ENCODE results near the gene CHI3L2. TPM values are rescaled to one million over a fixed set of nuclear protein-coding genes. Genes with fewer than 3 reads are reported as not detected.

CHI3L2 gene, protein sequence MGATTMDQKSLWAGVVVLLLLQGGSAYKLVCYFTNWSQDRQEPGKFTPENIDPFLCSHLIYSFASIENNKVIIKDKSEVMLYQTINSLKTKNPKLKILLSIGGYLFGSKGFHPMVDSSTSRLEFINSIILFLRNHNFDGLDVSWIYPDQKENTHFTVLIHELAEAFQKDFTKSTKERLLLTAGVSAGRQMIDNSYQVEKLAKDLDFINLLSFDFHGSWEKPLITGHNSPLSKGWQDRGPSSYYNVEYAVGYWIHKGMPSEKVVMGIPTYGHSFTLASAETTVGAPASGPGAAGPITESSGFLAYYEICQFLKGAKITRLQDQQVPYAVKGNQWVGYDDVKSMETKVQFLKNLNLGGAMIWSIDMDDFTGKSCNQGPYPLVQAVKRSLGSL
- total RNA-seq: 10 to 100 TPM in 1 of 4 donors, 1 to 10 TPM in 1, under 1 TPM in 1, not detected in 1; 0.42 to 13.1 (median 4.7) TPM

- H3K4me1 ChIP-seq: peaks cover 0 to 24% (median 0%) of the 10 kb centered on the region in 3 donors
- no peak for TF ChIP-seq POLR2AphosphoS5 (IDR thresholded peaks at IDR 0.05)
- TF ChIP-seq, protein P1, sequence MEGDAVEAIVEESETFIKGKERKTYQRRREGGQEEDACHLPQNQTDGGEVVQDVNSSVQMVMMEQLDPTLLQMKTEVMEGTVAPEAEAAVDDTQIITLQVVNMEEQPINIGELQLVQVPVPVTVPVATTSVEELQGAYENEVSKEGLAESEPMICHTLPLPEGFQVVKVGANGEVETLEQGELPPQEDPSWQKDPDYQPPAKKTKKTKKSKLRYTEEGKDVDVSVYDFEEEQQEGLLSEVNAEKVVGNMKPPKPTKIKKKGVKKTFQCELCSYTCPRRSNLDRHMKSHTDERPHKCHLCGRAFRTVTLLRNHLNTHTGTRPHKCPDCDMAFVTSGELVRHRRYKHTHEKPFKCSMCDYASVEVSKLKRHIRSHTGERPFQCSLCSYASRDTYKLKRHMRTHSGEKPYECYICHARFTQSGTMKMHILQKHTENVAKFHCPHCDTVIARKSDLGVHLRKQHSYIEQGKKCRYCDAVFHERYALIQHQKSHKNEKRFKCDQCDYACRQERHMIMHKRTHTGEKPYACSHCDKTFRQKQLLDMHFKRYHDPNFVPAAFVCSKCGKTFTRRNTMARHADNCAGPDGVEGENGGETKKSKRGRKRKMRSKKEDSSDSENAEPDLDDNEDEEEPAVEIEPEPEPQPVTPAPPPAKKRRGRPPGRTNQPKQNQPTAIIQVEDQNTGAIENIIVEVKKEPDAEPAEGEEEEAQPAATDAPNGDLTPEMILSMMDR (IDR thresholded peaks at IDR 0.05): no peak
- TF ChIP-seq POLR2A (IDR thresholded peaks at IDR 0.05): no peak
- TF ChIP-seq EP300 (IDR thresholded peaks at IDR 0.05): no peak
- WGBS, 2 donors (ENCODE audit: low coverage in 1 of 2): 70 to 80% methylated on average over 2 to 3 of the region's 3 CpGs
- peak; percentile 48 for ATAC-seq
- H3K27ac ChIP-seq: peak within 1 kb of the TSS in 3 of 4 donors; percentile 29 to 46 (median 36)
- no peaks in the 10 kb centered on the region for H3K36me3 ChIP-seq
- H3K9me3 ChIP-seq: no peaks in the 10 kb centered on the region
- no peaks in the 10 kb centered on the region for H3K27me3 ChIP-seq
- no peak within 1 kb of the TSS for H3K4me3 ChIP-seq
Observed at GRCh38 chr1:111227434-111227833, at the start of gene CHI3L2. Gene CHI3L2, plus strand, starts transcription at chr1:111227713. Its CDS starts 17 bp downstream, at chr1:111227730.

- TF ChIP-seq, protein P1 (IDR thresholded peaks at IDR 0.05): no peak
- no peak for TF ChIP-seq POLR2A (IDR thresholded peaks at IDR 0.05)
Observed at GRCh38 chr1:111179968-111180533, 47.5 kb upstream of the CHI3L2 start.

GRCh38 chr1:111182052-111182451, 45.5 kb upstream of the CHI3L2 start:
- 88 to 89% methylated on average over 2 of the region's 2 CpGs for WGBS, 2 donors (ENCODE audit: low coverage in 1 of 2)
- Histone ChIP-seq H3K4me3 (no peak overlapping the region), H3K27me3 (no peaks in the 10 kb centered on the region), H3K9me3 (no peaks in the 10 kb centered on the region), H3K4me1 (no peaks in the 10 kb centered on the region), H3K36me3 (peaks cover 3 to 86% of the 10 kb centered on the region in 2 donors), H3K27ac (no peak overlapping the region)
- ATAC-seq: no peak
- TF ChIP-seq POLR2A (IDR thresholded peaks at IDR 0.05): no peak
- no peak for TF ChIP-seq EP300 (IDR thresholded peaks at IDR 0.05)
- no peak for TF ChIP-seq POLR2AphosphoS5 (IDR thresholded peaks at IDR 0.05)
- TF ChIP-seq, protein P1 (IDR thresholded peaks at IDR 0.05): no peak

More at GRCh38 chr1:111179968-111180533, 47.5 kb upstream of the CHI3L2 start:
- Histone ChIP-seq H3K4me1 (no peaks in the 10 kb centered on the region), H3K27ac (no peak overlapping the region), H3K36me3 (peaks cover 3 to 85% of the 10 kb centered on the region in 2 donors), H3K27me3 (no peaks in the 10 kb centered on the region), H3K4me3 (no peak overlapping the region), H3K9me3 (no peaks in the 10 kb centered on the region)
- ATAC-seq: no peak

DNA sequence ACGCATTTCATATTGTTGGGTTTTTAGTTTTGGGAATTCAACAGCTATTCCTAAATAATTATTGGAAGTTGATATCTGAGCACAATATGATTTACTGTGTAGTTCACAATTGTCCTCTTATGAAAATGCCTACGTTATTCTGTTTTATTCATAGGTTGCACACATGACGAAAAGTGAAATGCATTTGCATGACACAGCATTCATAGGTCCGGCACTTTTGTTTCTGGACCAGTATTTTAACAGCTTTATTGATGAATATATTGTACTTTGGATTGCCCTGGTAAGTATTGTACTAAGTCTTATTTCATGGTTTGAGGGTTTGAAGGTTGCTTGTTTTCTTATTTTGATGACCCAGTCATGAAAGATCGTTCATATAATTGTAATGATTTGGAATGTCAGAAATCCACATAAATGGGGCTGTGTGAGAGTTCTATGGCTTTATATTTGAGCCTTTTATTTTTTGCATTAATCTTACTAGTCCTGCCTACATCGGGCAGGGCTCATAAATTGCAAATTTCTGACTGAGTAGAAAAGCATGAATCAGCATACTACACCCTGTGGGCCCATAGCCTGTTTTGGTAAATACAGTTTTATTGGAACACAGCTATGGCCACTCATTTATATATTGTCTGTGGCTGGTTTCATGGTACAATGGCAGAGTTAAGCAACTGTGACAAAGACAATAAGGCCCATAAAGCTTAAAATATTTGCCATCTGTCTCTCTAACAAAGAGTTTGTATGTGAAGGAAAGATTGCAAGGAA, 44.0 kb upstream of the CHI3L2 start:
- H3K36me3 ChIP-seq: peaks cover 3 to 87% of the 10 kb centered on the region in 2 donors
- H3K4me1 ChIP-seq: no peaks in the 10 kb centered on the region
- H3K27ac ChIP-seq: no peak overlapping the region
- 91 to 94% methylated on average over 5 to 6 of the region's 6 CpGs for WGBS, 2 donors (ENCODE audit: low coverage in 1 of 2)
- H3K27me3 ChIP-seq: no peaks in the 10 kb centered on the region
- no peak overlapping the region for H3K4me3 ChIP-seq
- H3K9me3 ChIP-seq: no peaks in the 10 kb centered on the region
- no peak for ATAC-seq
- TF ChIP-seq, protein P1 (IDR thresholded peaks at IDR 0.05): no peak
- no peak for TF ChIP-seq EP300 (IDR thresholded peaks at IDR 0.05)
- no peak for TF ChIP-seq POLR2A (IDR thresholded peaks at IDR 0.05)
- no peak for TF ChIP-seq POLR2AphosphoS5 (IDR thresholded peaks at IDR 0.05)

Data from gastroesophageal sphincter (tissue), 4 donors.